HPDE6-E6E7 (cell line): ENCODE measurements around the gene NT5DC3.
A peak's percentile ranks its signal among the peaks of the same experiment; 100 is the strongest.
"Not testable (repeated sequence)": the region's sequence is repeated elsewhere in the genome, so short reads cannot be mapped to it uniquely, and the experiment has no call there.

ENCODE experiments used
- DNase-seq: peaks from one replicate; pipeline ENCODE4 v3.0.0; 2011; ENCODE audit warnings: missing footprints; ENCODE audit errors: extremely low spot score

The NT5DC3 gene

GRCh38 chr12:103855896-103856657, 15.0 kb upstream of the NT5DC3 start:
- no peak for DNase-seq

DNA sequence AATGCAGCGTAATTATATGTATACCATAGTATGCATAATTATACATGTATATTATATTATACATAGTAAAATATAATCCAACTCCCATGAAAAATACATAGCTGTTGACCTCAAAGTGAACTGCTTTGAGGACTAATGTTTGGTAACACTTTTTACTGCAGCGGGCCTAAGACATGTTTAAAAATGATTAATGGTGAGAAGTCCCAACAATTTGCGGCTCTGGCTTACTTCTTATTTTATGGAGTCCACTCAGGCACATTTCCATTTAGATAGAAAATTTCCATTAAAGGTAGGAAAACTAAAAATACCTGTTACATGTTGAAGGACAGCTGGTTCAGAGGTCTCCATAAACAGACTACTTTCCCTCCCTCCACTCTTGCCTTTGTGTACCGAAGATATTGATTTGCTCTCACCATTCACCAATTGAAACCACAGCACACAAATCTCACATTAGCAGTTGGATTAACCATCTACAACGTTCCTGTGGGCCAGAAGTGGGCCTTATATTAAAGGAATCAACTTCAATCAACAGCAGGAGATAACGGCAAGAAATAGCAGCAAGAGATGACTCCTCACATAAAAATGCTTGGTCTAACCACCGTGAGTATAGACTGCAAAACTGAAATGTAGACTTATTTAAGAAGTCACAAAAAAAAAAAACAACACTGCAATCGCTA, 14.1 kb upstream of the NT5DC3 start:
- no peak for DNase-seq

DNA sequence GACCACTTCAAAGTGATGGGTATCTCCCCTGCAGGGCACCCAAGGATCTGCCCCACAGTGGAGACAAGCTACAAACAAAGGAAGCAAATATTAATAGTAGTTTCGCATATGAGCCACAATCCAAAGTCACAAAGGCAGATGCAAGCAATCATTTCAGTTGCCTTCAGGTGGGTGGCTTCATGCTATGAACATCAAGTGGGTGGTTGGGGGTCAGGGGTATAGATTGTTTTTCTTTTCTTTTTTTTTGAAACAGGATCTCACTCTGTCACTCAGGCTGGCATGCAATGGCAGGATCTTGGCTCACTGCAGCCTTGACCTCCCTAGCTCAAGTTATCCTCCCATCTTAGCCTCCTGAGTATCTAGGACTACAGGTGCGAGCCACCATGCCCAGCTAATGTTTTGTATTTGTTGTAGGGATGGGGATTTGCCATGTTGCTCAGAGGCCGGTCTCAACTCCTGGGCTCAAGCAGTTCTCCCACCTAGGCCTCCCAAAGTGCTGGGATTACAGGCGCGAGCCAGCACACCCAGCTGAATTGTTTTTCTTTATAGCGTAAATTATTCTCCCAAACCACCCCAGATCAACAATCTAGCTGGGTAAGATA, 13.4 kb upstream of the NT5DC3 start:
- DNase-seq: no peak

GRCh38 chr12:103852498-103852997, 11.5 kb upstream of the NT5DC3 start:
- DNase-seq: no peak

- DNase-seq: no peak
These were observed 10.1 kb upstream of the NT5DC3 start for GRCh38 chr12:103851127-103851526.

DNA sequence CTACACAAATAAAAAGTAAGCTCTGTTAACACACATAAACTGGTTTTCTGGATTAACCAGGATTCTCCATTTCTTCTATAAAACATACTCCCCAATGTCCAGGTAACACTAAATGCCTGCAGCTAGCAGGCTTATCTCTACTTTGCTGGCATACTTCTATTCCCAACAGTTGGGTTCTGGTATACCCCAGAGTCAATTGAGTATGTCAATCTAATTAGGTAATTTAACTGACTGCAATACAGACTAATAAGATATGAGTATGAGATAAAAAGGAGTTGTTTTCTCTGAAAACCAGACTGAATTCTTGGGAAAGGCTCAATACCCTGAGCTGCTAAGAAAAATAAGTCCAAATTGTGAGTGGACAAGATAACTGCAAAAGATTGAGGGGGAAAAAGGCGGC, 9.4 kb upstream of the NT5DC3 start:
- no peak for DNase-seq

GRCh38 chr12:103848917-103849491, 8.0 kb upstream of the NT5DC3 start:
- no peak for DNase-seq

DNA sequence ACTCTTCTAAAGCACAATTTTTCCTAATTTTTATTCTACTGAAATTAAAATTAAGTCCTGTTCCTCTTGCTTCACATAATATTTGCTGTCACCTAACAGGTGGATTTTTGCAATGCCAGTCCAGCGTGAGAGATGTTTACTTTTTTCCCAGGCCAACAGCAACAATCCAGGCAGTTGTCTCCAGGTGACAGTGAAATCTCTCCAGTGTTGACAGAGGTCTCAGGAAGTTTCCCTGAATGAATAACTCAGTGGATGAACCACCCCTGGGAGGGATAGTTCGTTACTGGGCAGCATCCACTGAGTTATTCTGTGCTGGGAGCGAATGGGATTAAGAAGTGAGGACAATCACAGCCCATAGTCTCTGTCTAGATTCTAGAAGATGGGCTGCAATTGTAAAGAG, 7.1 kb upstream of the NT5DC3 start:
- DNase-seq: no peak

DNA sequence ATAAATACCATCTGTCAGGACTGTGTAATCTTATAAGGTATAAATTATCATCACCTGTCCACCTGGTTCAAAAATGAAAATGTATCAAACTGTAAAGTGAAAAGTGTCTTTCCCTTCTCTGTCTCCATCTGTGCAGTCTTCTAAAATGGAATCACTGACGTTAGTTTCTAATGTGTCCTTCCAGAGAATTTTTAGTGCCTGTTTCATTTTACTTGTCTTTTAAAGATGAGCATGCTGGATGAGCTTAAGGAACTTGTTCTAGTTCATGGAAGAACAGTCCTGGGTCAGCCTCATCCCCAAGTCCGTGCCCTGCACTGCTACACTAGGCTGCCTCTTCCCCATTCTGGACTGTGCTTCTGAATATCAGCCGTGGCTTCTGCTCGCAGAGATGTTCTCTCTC, 5.4 kb upstream of the NT5DC3 start:
- no peak for DNase-seq

GRCh38 chr12:103844305-103844704, 3.3 kb upstream of the NT5DC3 start:
- no peak for DNase-seq

DNA sequence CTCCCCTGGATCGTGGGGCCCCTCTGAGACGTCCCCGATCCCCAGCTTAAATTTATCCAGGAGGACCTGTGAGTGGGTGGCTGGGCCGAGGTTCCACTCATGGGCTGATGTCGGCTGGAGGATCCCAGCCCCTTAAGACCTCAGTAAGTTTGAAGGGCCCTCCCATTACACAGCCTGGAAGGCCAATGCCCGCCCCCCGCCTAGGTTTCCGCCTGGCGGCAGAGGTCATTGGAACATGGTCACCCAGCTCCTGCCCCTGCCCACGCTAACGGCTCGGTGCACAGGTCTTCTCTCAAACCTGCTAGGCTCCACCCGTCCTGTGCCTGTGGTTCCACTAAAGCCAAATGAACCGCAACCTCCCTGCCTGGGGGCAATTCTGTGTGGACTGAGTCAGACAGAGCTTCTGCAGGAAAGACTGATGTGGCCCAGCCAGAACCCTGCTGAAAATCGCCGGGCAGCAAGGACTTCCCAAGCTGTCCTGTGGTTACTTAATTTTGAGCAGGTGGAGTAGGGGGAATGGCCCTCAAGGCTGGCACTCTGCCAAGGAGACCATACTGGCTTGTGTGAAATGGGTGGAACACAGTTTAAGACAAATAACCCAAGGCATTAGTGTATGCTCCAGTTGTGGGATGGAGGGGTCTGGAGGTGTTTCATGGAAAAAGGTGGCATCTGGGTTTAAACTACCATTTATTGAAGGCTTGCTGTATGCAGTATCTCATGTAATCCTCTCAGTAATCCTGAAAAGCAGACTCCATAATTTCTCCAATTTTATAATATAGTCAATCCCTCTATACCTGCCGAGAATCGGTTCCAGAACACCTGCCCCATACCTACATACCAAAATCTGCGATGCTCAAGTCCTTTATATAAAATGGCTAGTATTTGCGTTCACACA, 903 bp upstream of the NT5DC3 start:
- DNase-seq: peak; percentile 95

- DNase-seq: peak; percentile 35
These were observed 565 bp downstream of the NT5DC3 start for GRCh38 chr12:103840462-103840875.

- no peak for DNase-seq
These were observed 1.2 kb downstream of the NT5DC3 start for GRCh38 chr12:103839609-103840461.

DNA sequence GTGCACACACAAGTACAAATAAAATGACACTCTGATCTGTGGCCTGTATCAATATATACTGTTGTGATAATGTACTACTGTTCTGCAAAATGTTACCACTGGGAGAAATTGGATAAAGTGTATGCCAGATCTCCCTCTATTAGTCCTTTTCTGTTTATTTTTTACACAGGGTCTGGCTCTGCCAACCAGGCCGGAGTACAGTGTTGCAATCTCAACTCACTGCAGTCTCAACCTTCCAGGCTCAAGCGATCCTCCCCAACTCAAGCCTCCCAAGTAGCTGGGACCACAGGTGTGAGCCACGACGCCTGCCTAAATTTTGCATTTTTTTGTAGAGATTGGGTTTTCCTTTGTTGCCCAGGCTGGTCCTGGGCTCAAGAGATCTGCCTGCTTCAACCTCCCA, 1.9 kb downstream of the NT5DC3 start:
- no peak for DNase-seq

- DNase-seq: no peak
These were observed 2.6 kb downstream of the NT5DC3 start for GRCh38 chr12:103838254-103838914.

DNA sequence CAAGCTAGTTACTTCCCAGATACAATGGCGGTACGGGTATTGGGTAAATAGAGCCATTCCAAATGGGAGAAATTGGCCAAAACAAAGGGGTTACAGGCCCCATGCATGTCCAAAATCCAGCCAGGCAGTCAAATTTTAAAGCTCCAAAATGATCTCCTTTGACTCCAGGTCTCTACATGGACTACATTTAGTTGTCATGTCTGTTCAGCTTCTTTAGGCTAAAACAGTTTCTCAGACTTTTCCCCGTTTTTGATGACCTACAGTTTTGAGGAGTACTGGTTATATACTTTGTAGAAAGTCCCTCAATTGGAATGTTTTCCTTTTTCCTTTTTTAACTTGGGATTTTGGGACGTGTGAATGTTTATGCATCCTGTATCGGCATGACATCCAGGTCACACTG, 4.7 kb downstream of the NT5DC3 start:
- DNase-seq: no peak

- not testable (repeated sequence) for DNase-seq
These were observed 5.2 kb downstream of the NT5DC3 start for GRCh38 chr12:103835747-103836335.

DNA sequence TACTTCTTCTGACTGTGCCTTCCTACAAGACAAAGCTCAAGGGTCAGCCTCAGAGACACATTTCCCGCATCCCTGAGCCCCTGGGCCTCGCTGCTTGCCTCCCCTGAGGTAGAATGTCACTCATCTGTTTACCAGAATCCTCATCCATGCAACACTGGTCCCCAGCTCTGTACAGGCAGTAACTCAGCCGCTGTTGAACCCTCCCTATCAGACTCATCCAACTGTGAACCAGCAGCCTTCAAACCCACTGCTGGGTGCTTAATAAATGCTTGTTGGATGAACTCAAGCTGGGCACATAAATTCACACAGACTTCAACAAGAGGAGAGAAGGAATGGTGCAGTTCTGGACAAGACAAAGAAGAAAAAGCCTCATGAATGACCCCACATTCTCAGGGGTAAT, 6.1 kb downstream of the NT5DC3 start:
- DNase-seq: no peak

GRCh38 chr12:103833891-103834290, 7.1 kb downstream of the NT5DC3 start:
- no peak for DNase-seq
